HG03095 (cell line): ENCODE results near the gene VAV3.
"Not testable (repeated sequence)": the region's sequence is repeated elsewhere in the genome, so short reads cannot be mapped to it uniquely, and the experiment has no call there.

Experiments
- ATAC-seq: cut with Tn5 transposase; IDR thresholded peaks from one replicate; pipeline ENCODE4 v1.9.1; 2021; ENCODE audit warnings: moderate library complexity; ENCODE audit not compliant: unreplicated experiment

Gene VAV3

DNA sequence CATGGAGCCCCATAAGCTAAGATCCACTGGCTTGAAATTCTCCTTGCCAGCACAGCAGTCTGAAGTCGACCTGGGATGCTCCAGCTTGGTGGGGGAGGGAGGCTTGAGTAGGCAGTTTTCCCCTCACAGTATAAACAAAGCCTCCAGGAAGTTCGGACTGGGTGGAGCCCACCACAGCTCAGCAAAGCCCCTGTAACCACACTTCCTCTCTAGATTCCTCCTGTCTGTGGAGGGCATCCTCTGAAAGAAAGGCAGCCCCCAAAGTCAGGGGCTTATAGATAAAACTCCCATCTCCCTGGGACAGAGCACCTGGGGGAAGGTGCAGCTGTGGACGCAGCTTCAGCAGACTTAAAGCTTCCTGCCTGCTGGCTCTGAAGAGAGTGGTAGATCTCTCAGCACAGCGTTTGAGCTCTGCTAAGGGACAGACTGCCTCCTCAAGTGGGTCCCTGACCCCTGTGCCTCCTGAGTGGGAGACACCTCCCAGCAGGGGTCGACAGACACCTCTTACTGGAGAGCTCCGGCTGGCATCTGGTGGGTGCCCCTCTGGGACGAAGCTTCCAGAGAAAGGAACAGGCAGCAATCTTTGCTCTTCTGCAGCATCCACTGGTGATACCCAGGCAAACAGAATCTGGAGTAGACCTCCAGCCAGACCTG, 120.3 kb downstream of the VAV3 start:
- not testable (repeated sequence) for ATAC-seq

DNA sequence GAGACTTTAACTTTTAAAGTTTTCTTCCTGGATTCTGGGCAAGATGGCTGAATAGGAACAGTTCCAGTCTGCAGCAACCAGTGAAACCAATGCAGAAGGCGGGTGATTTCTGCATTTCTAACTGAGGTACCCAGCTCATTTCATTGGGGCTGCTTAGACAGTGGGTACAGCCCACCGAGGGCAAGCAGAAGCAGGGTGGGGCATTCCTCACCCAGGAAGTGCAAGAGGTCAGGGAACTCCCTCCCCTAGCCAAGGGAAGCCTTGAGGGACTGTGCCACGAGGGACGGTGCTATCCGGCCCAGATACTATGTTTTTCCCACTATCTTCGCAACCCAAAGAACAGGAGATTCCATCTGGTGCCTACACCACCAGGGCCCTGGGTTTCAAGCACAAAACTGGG, 121.0 kb downstream of the VAV3 start:
- no peak for ATAC-seq

DNA sequence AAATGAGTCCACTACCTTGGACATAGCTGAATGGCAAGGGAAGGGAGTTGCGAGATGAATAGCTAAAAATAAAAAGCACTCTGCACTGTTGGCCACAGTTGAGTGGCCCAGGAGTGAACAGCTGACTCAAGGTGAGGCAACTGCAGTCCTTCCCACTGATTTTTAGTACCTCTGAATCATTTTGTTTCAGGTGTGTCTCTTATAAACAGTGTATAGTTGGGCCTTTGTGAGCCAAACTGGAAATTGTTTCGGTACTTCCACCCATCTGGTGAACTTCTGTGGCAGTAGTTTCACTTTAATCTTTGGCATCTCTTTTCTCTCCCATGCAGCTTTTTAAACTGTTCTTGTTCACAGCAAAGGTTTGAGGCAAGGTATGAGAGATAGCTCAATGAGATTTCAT, 122.7 kb downstream of the VAV3 start:
- ATAC-seq: no peak

DNA sequence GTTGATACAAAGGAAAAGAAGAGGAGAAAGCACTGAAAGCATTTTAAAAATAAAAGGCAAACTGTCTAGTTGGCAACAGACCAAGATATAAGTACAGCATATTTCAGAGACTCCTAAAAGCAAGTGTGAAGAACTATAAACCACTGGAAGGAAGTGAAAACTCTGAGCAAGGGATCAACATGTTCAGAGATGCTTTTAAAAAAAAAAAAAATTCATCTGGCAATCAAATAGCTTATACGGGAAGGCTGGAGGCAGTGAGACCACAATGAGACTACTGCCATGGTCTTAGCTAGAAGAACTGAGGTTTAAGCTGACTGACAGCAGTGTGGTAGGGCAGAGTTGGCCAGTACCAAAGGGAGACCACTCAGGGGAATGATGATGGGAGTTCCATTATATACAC, 124.3 kb downstream of the VAV3 start:
- no peak for ATAC-seq

DNA sequence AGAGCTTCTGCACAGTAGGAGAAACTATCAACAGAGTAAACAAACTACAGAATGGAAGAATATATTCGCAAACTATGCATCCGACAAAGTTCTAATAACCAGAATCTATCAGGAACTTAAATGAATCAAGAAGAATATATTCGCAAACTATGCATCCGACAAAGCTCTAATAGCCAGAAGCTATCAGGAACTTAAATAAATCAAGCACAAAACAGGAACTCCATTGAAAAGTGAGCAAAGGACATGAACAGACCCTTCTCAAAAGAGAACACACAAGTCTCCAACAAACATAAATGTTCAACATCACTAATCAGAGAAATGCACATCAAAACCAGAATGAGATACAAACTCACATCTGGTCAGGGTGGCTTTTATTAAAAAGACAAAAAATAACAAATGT, 126.9 kb downstream of the VAV3 start:
- ATAC-seq: no peak

DNA sequence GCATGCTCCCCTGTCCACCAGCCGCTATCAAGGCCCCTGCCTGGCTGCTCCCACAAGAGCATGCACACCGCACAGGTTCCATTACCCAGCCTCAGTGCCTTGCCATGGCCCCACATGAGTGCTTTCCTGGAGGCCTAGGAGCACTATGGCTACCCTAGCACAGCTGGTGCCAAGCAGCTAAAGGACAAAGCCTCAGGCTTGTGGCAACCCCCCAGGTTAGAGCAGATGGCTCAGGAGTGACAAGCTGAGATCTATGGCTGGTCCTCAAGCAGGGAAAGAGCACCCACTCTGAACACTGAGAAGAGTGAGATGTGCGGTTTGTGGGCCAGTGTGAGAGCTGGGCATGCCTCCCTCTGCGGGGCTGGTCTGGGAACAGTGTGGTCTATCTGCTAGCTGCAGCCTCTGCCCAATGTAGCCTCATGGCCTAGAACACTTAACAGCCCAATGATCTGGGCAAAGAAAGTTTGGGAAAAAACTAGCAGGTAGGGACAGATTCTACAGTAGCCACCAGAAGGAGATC, 129.8 kb downstream of the VAV3 start:
- no peak for ATAC-seq

DNA sequence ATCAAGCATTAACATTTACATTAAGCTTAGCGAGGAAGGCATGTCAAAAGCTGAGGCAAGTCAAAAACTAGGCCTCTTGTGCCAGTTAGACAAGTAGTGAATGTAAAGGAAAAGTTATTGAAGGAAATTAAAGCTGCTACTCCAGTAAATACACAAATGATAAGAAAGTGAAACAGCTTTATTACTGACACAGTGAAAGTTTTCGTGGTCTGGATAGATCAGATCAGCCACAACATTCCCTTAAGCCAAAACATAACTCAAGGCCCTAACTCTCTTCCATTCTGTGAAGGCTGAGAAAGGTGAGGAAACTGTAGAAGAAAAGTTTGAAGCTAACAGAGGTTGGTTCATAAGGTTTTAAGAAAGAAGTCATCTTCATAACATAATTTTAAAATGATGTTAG, 131.9 kb downstream of the VAV3 start:
- no peak for ATAC-seq

DNA sequence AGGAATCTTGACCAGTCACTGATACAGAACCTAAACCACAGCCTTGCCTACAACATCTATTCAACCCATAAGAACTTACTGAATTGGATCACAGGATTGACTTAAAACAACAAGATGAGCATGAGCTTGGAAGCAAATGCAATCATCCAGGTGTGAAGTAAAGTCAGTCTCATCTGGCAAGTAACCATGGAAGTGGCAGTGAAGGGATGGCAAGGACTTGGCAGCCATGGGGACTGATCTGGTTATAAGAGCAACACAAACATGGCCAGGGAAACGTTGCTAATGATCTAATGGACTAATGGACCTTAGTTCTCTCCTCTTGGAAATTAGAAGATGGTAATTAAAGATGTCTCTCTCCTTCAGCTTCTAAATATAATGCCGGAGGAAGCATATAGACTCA, 133.1 kb downstream of the VAV3 start:
- ATAC-seq: no peak

DNA sequence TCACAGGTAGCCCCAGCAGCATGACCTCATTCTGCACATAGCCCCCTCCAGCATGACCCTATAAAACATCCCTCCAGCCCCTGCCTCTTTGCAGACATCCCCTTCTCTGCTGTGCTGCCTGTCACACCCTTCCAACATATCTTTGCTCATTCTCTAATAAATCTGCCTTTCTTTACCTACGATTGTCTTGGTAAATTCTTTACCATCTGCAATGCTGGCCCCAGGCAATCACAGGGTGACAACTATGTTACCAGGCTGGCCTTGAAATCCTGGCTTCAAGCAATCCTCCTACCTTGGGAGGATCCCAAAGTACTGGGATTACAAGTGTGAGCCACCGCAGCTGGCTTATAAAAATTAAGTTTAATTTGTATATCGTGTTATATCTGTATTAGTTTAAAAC, 134.5 kb downstream of the VAV3 start:
- ATAC-seq: no peak

DNA sequence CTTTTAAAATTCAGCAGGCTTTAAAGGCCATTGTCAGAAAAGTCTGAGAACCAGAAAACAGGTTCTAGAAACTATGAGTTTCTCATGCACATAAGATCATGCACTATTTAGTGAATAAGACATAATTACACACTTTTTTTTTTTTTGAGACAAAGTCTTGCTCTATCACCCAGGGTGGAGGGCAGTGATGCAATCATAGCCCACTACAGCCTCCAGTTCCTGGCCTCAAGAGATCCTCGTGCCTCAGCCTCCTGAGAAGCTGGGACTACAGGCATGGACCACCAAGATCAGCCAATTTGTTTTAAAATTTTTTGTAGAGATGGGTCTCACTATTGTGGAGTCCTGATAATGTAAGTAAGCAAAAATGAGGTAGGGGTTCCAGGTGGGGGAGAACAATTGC, 134.9 kb downstream of the VAV3 start:
- ATAC-seq: no peak

DNA sequence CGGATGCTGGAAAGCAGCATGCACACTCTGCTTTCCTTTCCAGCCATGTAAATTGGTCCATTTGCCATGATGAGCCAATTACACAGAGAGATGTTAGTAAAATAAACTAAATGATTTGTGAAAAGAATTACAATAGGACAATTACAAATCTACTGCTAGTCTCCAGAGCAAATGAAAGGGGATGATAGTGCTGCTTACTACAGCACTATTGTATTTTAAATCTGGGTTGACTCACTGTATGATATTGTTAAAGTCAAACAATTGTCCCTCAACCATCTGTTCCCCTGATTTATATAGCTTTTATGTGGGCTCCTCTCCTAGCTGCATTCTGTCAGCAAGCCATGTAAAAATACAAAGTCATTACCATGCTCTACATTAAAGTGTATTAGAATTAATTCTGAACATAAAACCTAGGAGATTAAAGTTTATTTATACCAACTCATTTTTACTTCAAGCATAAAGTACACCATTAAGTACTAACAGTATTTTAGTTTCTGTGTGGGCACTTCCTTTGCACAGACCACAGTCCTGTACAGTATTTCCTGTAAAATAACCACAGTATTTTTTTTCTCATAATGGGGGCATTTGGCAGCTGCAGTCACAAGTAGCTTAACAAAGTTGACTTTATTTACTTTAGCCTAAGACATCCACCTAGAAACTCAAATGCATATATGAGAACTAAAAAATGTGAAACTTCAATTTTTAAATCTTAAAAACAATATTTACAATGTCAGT, 135.8 kb downstream of the VAV3 start:
- no peak for ATAC-seq

DNA sequence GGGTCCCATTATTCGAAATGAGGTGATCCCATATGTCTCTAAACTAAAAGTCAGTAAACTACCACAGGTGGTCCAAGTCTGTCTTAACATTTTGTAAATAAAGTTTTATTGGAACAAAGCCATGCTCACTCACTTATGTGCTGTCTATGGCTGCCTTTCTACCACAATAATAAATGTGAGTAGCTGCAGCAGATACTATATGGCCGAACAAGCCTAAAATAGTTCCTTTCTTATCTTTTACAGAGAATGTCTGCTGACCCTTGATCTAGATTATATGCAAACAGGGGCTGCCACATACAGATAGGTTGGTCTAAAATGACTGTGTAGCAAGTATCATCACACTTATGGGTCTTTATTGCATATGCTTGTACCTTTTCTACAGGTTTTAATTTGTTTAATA, 140.0 kb downstream of the VAV3 start:
- ATAC-seq: no peak

DNA sequence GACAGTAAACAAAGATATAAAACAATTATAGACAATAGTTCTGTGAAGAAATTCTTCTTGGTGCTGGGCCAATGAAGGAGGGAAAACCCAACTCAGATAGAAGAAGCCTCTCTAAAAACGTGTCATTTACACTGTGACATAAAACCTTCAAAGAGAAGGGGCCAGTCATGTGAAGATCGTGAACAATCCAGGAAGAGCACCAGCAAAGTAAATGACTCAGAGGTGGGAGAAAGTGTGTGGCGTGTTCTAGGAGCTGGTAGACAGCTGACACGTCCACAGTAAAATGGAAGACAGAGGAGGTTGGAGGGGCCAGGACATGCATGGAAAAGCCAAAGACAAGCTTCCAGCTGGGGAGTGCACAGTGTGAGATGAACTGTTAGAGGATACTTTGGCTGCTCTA, 143.6 kb downstream of the VAV3 start:
- no peak for ATAC-seq

DNA sequence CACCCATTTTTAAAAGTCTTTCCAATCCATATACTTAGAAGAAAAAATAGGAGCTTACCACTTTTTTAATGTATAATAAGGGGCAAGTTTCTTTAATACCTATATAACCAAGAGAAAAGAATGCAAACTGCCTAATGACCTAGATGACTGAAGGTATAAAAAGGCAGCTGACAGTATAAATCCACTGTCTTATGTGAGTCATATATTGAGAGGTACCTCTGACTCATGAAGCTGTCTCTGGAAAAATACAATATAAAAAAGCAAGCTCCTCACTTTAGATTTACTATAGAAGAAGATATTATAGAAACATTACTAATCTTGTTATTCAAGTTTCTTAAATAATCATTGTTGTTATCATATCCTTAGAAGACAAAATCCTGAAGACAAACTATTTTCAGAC, 144.2 kb downstream of the VAV3 start:
- no peak for ATAC-seq

DNA sequence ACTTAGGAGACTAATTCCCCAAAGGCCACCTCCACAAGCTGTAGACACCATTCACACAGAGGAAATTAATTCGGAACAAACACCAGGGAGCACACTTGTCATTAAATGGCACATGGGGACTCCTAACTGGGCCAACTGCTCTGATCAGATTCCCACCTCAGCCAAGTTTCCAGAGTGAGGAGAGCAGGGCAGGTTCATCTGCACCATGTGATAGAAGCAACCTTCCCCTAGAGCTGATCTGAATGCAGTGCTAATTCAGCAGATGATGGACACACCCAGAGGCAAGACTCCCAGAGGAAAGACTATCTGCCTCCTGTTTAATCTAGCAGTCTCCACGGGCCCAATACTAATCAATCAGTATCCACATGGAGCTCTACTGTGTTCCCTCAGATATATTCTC, 147.0 kb downstream of the VAV3 start:
- ATAC-seq: no peak

DNA sequence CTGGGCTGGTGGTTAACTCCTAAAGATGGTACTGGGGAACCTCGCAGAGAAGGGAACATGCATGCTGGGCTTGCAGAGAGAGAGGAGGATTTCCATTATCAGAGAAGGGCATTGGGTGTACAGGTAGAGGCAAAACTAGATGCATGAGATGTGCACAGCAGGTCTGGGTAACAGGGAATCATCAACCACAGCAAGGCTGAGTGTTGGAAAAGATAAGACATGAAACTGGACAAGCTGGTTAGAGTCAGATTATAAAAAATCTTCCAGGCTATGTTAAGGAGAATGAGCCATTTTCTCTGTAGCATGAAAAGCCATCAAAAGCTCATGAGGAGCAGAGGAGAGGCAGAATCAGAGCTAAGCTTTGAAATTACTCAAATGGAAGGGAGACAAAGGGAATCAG, 147.8 kb downstream of the VAV3 start:
- no peak for ATAC-seq

DNA sequence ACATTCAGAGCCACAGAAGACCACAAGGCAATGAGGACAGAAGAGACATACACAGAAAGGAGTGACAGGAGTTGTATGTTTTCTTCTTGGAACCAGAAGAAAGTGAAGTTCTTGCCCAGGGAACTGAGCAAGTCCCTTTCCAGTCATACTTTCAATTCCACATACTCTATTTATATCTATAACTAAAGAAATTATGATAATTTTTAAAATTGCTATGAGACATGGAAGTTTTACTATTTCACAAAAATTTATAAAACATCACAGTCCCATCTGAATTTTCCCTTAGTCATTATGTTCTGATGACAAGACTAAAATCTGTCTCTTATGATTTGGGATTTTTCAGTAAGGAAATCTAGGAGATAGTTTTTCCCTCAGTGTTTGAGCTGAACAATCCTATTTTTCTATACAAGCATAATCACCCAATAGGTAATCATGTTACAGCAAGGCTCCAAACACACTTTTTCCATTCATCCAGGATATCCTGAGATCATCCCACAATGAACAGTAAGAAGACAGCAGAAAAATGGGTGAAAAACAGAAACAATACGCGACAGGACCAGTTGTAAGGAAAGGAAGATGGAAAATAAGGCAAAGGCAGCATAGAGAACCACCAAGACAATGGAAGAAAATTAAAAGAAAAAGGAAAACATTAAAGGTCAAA, 154.6 kb downstream of the VAV3 start:
- ATAC-seq: no peak

DNA sequence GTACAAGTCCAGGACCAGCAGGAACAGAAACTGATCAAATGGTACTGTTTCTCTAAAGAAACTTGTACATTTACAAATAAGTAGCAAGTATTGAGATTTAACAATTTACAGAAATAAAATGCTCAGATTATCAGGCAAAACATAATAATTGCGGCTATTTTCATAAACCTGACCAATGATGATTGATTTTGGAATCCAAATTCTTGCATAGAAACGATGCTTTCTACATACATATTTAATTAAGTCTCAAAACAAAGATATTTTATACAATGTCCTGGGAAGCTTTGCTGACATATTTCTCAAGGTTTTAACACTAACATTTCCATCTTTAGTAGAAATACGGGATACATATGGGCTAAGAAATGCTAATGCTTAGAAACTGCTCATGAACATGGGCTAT, 157.1 kb downstream of the VAV3 start:
- no peak for ATAC-seq

DNA sequence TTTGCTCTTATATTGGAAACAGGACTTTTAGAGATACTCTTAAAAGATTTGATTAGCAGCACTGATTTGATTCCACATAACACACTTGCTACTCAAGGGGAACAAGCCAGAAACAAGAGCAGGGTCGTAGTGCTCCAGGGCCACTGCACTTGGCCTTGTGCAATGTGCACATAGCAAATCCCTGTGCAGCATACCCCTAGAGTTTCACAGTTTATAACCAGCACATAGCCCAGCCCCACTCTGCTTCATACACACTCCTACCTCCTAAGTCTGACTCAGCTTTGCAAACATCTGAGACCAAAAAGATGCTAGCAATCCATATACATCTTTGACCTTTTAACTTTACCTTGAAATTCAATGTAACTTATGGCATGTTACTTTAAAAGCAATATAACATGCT, 157.6 kb downstream of the VAV3 start:
- no peak for ATAC-seq

DNA sequence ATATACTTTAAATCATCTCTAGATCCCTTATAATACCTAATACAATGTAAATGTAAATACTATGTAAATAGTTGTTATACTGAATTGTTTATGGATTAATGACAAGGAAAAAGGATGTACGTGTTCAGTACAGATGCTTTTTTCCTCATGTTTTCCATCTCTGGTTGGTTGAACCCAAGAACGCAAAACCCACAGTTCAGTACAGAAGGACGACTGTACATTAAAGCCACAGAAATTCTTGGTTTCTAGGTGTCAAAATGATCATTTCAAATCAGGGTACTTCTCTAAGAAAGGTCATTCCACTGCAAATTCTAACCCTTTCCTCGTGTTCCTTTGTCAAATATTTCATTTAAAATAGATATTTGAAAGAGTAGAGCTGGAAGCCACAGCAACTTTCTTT, 158.1 kb downstream of the VAV3 start:
- ATAC-seq: no peak

DNA sequence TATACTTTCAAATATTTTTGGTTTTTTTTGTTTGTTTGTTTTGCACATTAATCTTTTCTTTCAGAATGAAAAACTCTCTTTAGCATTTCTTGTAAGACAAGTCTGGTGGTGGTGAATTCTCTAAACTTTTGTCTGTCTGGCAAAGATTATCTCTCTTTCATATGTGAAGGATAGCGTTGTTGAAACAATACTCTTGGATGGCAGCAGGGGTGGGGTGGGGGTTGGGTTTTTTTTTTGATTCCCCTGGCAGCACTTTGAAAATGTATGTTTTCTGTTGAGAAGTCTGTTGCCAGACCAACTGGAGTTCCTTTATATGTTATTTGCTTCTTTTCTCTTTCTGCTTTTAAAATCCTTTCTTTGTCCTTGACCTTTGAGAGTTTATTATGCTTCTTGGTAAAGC, 160.2 kb downstream of the VAV3 start:
- no peak for ATAC-seq

DNA sequence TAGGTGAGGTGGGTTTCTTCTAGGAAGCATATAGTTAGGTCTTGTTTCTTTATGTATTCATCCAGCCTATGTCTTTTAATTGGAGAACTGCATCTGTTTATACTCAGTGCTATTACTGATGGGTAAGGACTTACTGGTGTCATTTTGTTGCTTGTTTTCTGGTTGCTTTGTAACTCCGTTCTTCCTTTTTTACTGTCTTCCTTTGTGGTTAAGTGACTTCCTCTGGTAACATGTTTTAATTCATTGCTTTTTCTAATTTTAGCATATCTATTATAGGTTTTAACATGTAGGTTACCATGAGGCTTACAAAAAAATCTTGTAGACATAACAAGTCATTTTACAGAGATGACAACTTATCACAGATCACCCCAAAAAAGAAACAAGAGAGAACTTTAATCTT, 160.8 kb downstream of the VAV3 start:
- no peak for ATAC-seq
